Glutamatergic neuron (in vitro differentiated cells): ENCODE measurements around the gene ALDH5A1. TPM values are rescaled to one million over a fixed set of nuclear protein-coding genes. Genes with fewer than 3 reads are reported as not detected.
"Not testable (repeated sequence)": the region's sequence is repeated elsewhere in the genome, so short reads cannot be mapped to it uniquely, and the experiment has no call there.

Source experiments
- DNase-seq: peaks from one replicate; pipeline ENCODE4 v3.0.0; 2022
- H3K27ac Mint-ChIP-seq: one replicate; pipeline ENCODE4 v1.8.0; 2020; ENCODE audit warnings: mild to moderate bottlenecking, mixed read lengths, inconsistent platforms; ENCODE audit not compliant: unreplicated experiment
- H3K27me3 Mint-ChIP-seq: one replicate; pipeline ENCODE4 v1.8.0; 2020; ENCODE audit warnings: mild to moderate bottlenecking, moderate library complexity, mixed read lengths, inconsistent platforms; ENCODE audit not compliant: unreplicated experiment
- H3K36me3 Mint-ChIP-seq: one replicate; pipeline ENCODE4 v1.8.0; 2020; ENCODE audit warnings: mild to moderate bottlenecking, mixed read lengths, inconsistent platforms; ENCODE audit not compliant: unreplicated experiment
- H3K4me1 Mint-ChIP-seq: one replicate; pipeline ENCODE4 v1.8.0; 2020; ENCODE audit warnings: mild to moderate bottlenecking, low read depth, mixed read lengths, inconsistent platforms; ENCODE audit not compliant: unreplicated experiment
- H3K4me3 Mint-ChIP-seq: one replicate; pipeline ENCODE4 v1.8.0; 2020; ENCODE audit warnings: mild to moderate bottlenecking, mixed read lengths, inconsistent platforms; ENCODE audit not compliant: unreplicated experiment
- H3K9me3 Mint-ChIP-seq: one replicate; pipeline ENCODE4 v1.8.0; 2020; ENCODE audit warnings: mild to moderate bottlenecking, moderate library complexity, mixed read lengths, inconsistent platforms; ENCODE audit not compliant: unreplicated experiment
- total RNA-seq: library from RNA; stranded (reverse); fragmentation: NEBNext Ultra II Directional; extraction: Animal tissue kit (Norgen Biotek cat#: 25700); gene quantifications from one replicate; pipeline ENCODE4 v1.2.1, GENCODE V29; 2021; ENCODE audit not compliant: unreplicated experiment
- TF ChIP-seq, protein P1 (sequence below): fragments of 200-600 bp; sonication (generic); IDR thresholded peaks from one replicate; pipeline ENCODE4 v1.5.0; 2021; ENCODE audit not compliant: partially characterized antibody, unreplicated experiment

The ALDH5A1 gene
- total RNA-seq, 1 donor from 2014 or later = 1.2 TPM

GRCh38 chr6:24504649-24505586, 10.1 kb downstream of the ALDH5A1 start:
- Mint-ChIP-seq H3K27ac (no peak overlapping the region), H3K4me3 (no peak overlapping the region), H3K27me3 (no peaks in the 10 kb centered on the region), H3K36me3 (no peaks in the 10 kb centered on the region), H3K9me3 (peaks cover 1% of the 10 kb centered on the region), H3K4me1 (no peaks in the 10 kb centered on the region)
- TF ChIP-seq, protein P1, sequence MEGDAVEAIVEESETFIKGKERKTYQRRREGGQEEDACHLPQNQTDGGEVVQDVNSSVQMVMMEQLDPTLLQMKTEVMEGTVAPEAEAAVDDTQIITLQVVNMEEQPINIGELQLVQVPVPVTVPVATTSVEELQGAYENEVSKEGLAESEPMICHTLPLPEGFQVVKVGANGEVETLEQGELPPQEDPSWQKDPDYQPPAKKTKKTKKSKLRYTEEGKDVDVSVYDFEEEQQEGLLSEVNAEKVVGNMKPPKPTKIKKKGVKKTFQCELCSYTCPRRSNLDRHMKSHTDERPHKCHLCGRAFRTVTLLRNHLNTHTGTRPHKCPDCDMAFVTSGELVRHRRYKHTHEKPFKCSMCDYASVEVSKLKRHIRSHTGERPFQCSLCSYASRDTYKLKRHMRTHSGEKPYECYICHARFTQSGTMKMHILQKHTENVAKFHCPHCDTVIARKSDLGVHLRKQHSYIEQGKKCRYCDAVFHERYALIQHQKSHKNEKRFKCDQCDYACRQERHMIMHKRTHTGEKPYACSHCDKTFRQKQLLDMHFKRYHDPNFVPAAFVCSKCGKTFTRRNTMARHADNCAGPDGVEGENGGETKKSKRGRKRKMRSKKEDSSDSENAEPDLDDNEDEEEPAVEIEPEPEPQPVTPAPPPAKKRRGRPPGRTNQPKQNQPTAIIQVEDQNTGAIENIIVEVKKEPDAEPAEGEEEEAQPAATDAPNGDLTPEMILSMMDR = no peak
- DNase-seq = no peak

DNA sequence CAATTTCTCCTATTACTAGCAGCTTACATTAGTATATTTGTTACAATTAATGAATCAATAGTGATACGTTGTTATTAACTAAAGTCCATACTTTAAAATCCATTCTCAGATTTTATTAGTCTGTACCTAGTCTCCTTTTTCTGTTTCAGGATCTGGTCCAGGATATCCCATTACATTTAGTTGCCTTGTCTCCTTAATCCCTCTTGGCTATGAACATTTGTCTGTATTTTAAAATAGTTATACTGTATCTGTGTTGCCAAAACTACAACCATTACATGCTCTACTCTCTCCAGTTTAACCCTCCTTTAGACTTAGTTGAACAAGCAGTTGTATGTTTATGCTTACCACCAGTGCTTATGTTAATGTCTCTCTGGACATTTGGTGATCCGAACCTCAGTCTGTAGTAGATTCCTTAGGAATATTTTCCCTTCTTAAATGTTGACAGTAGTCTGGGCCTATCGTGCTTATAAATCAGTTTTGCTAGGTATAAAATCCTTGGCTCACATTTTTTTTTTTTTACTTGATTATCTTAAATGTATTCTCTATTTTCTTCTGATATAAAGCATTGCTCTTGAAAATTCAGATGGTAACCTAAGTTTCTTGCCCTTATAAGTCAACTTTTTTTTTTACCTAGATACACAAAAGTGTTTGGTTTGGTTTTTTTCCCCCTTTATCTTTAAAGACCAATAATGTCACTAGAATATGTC, 12.2 kb downstream of the ALDH5A1 start:
- Mint-ChIP-seq H3K27ac (no peak overlapping the region), H3K36me3 (no peaks in the 10 kb centered on the region), H3K4me1 (no peaks in the 10 kb centered on the region), H3K4me3 (no peak overlapping the region), H3K27me3 (peaks cover 2% of the 10 kb centered on the region), H3K9me3 (peaks cover 1% of the 10 kb centered on the region)
- TF ChIP-seq, protein P1 = no peak
- DNase-seq = no peak

- DNase-seq, H3K27ac Mint-ChIP-seq: not testable (repeated sequence)
Observed at GRCh38 chr6:24511976-24512375, 17.2 kb downstream of the ALDH5A1 start.

GRCh38 chr6:24513602-24514001, 18.8 kb downstream of the ALDH5A1 start:
- Mint-ChIP-seq H3K36me3 (no peaks in the 10 kb centered on the region), H3K4me3 (no peak overlapping the region), H3K27ac (no peak overlapping the region), H3K4me1 (no peaks in the 10 kb centered on the region), H3K27me3 (peaks cover 6% of the 10 kb centered on the region), H3K9me3 (no peaks in the 10 kb centered on the region)
- DNase-seq = no peak
- TF ChIP-seq, protein P1 = no peak

More at GRCh38 chr6:24511976-24512375, 17.2 kb downstream of the ALDH5A1 start:
- H3K27me3 Mint-ChIP-seq, H3K9me3 Mint-ChIP-seq, H3K36me3 Mint-ChIP-seq, H3K4me1 Mint-ChIP-seq, H3K4me3 Mint-ChIP-seq: not testable (repeated sequence)

DNA sequence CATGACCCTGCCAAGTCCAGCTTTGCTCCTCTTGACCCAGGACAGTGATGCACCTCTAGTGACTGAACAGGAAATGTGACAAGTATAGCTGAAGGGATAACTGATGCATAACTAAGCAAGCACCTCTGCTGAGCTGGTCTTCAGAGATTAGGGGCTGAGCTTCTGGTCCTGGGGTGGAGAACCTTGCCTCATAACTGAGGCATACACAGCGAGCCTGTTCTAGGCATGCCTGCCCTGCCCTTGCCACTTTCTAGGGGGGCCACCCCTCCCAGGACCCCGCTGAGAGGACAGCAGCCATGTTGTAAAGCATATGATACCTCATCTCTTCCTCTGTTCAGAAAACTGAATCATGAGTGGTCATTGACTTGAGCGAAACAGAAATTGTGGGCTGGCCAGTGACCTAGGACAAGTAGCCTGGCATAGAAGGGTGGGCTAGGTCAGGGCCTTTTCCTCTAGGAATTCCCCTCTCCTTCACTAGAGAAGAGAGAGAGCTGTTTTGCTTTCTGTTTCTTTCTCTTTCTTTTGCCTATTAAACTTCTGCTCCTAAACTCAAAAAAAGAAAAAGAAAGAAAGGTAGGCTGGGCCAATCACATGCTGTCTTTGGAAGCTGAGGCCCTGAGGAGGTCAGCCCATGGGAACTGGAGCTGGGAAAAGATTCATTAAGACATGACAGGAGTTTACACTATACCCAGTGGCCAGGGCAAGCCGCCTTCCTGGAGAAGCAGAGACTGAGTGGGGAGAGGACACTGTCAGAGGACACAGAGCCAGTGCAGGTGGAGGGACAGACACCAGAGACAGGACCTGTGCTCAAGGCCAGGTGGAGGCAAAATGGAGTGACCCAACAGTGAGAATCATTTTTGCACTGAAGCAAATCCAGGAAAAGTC, 23.1 kb downstream of the ALDH5A1 start:
- Mint-ChIP-seq H3K27ac (no peak overlapping the region), H3K4me1 (peaks cover 6% of the 10 kb centered on the region), H3K27me3 (no peaks in the 10 kb centered on the region), H3K36me3 (no peaks in the 10 kb centered on the region), H3K4me3 (no peak overlapping the region), H3K9me3 (peaks cover 3% of the 10 kb centered on the region)
- DNase-seq = no peak
- TF ChIP-seq, protein P1 = no peak
